ENCODE results near the gene RYK. TPM values are rescaled to one million over a fixed set of nuclear protein-coding genes. Genes with fewer than 3 reads are reported as not detected.

Gene RYK
- total RNA-seq, 2 donors from 2014 or later, result 42.9 to 44.9 TPM

Other genes with a start within 250 kb of the RYK start
- under 1 TPM in 1 of 2 donors, not detected in 1; 0.16 TPM for gene SLCO2A1, start 220.9 kb downstream of the RYK start, total RNA-seq
- gene AMOTL2, start 123.6 kb upstream of the RYK start, total RNA-seq, result not detected
- 10 to 100 TPM; 23.0 to 23.9 TPM for gene ANAPC13, start 235.1 kb upstream of the RYK start, total RNA-seq
- 10 to 100 TPM; 17.0 to 20.1 TPM for gene CEP63, start 235.2 kb upstream of the RYK start, total RNA-seq

Measured in T-helper 17 cell (primary cell).